ENCODE data around the gene ZNHIT2. TPM values are rescaled to one million over a fixed set of nuclear protein-coding genes. Genes with fewer than 3 reads are reported as not detected.

ZNHIT2 gene
- polyA plus RNA-seq, 6 donors from 2014 or later: 6.3 to 16.5 (median 14.1) TPM

- Mint-ChIP-seq H3K9me3 (no peaks in the 10 kb centered on the region), H3K4me3 (peak overlapping the region; percentile 91 to 100 (median 99)), H3K27me3 (no peaks in the 10 kb centered on the region), H3K27ac (peak overlapping the region; percentile 97 to 100 (median 99)), H3K36me3 (peaks cover 6 to 27% of the 10 kb centered on the region in 2 donors), H3K4me1 (peaks cover 54 to 74% (median 64%) of the 10 kb centered on the region in 3 donors)
- DNase-seq: no peak
- ATAC-seq (ENCODE audit: low read depth in 2 of 2): no peak
Observed at GRCh38 chr11:65131895-65132237, 14.4 kb upstream of the ZNHIT2 start.

- no peaks in the 10 kb centered on the region for H3K27me3 Mint-ChIP-seq
- peak overlapping the region; percentile 91 to 100 (median 99) for H3K4me3 Mint-ChIP-seq
- peaks cover 50 to 75% (median 61%) of the 10 kb centered on the region in 3 donors for H3K4me1 Mint-ChIP-seq
- no peak for ATAC-seq (ENCODE audit: low read depth in 2 of 2)
- peaks cover 6 to 27% of the 10 kb centered on the region in 2 donors for H3K36me3 Mint-ChIP-seq
- DNase-seq: no peak
- H3K9me3 Mint-ChIP-seq: no peaks in the 10 kb centered on the region
- H3K27ac Mint-ChIP-seq: peak overlapping the region in 4 of 6 donors; percentile 95 to 100 (median 98)
Observed at GRCh38 chr11:65131417-65131776, 13.9 kb upstream of the ZNHIT2 start.

GRCh38 chr11:65130631-65131416 lies 13.3 kb upstream of the ZNHIT2 start:
- no peak for DNase-seq
- Mint-ChIP-seq H3K27me3 (no peaks in the 10 kb centered on the region), H3K9me3 (no peaks in the 10 kb centered on the region), H3K4me1 (peaks cover 45 to 71% (median 55%) of the 10 kb centered on the region in 3 donors), H3K4me3 (peak overlapping the region; percentile 91 to 100 (median 99)), H3K27ac (peak overlapping the region in 5 of 6 donors; percentile 66 to 100 (median 95)), H3K36me3 (peaks cover 6 to 27% of the 10 kb centered on the region in 2 donors)
- no peak for ATAC-seq (ENCODE audit: low read depth in 2 of 2)

- Mint-ChIP-seq H3K4me1 (peaks cover 40 to 61% (median 47%) of the 10 kb centered on the region in 3 donors), H3K9me3 (no peaks in the 10 kb centered on the region), H3K27ac (peak overlapping the region in 5 of 6 donors; percentile 60 to 97 (median 90)), H3K4me3 (peak overlapping the region; percentile 62 to 97 (median 82)), H3K27me3 (no peaks in the 10 kb centered on the region), H3K36me3 (peaks cover 6 to 27% of the 10 kb centered on the region in 2 donors)
- ATAC-seq (ENCODE audit: low read depth in 2 of 2) (peak; percentile 15 to 19), DNase-seq (peak; percentile 44)
Observed at GRCh38 chr11:65129649-65130441, 12.3 kb upstream of the ZNHIT2 start.

- no peak for ATAC-seq (ENCODE audit: low read depth in 2 of 2)
- peak overlapping the region in 1 of 6 donors; percentile 90 for H3K27ac Mint-ChIP-seq
- DNase-seq: no peak
- H3K4me1 Mint-ChIP-seq: peaks cover 39 to 59% (median 57%) of the 10 kb centered on the region in 3 donors
- H3K9me3 Mint-ChIP-seq: no peaks in the 10 kb centered on the region
- H3K36me3 Mint-ChIP-seq: peaks cover 6 to 16% of the 10 kb centered on the region in 2 donors
- no peaks in the 10 kb centered on the region for H3K27me3 Mint-ChIP-seq
- H3K4me3 Mint-ChIP-seq: peak overlapping the region in 1 of 8 donors; percentile 15
Observed at GRCh38 chr11:65128182-65129145, 11.0 kb upstream of the ZNHIT2 start.

GRCh38 chr11:65127473-65128181 lies 10.1 kb upstream of the ZNHIT2 start:
- Mint-ChIP-seq H3K27ac (no peak overlapping the region), H3K4me3 (peak overlapping the region in 1 of 8 donors; percentile 21), H3K4me1 (peaks cover 34 to 59% (median 54%) of the 10 kb centered on the region in 3 donors), H3K36me3 (peaks cover 1 to 8% of the 10 kb centered on the region in 2 donors), H3K9me3 (no peaks in the 10 kb centered on the region), H3K27me3 (no peaks in the 10 kb centered on the region)
- DNase-seq (no peak), ATAC-seq (ENCODE audit: low read depth in 2 of 2) (no peak)

- peak overlapping the region in 1 of 6 donors; percentile 95 for H3K27ac Mint-ChIP-seq
- DNase-seq (no peak), ATAC-seq (ENCODE audit: low read depth in 2 of 2) (no peak)
- peak overlapping the region in 2 of 8 donors; percentile 25 to 47 for H3K4me3 Mint-ChIP-seq
- H3K4me1 Mint-ChIP-seq: peaks cover 33 to 59% (median 54%) of the 10 kb centered on the region in 3 donors
- no peaks in the 10 kb centered on the region for H3K27me3 Mint-ChIP-seq
- H3K36me3 Mint-ChIP-seq: peaks cover 0 to 5% of the 10 kb centered on the region in 2 donors
- no peaks in the 10 kb centered on the region for H3K9me3 Mint-ChIP-seq
Observed at GRCh38 chr11:65126624-65127274, 9.2 kb upstream of the ZNHIT2 start.

- Mint-ChIP-seq H3K9me3 (no peaks in the 10 kb centered on the region), H3K4me1 (peaks cover 29 to 59% (median 52%) of the 10 kb centered on the region in 3 donors), H3K36me3 (peaks cover 5 to 12% of the 10 kb centered on the region in 2 donors), H3K27ac (peak overlapping the region in 3 of 6 donors; percentile 24 to 51 (median 26)), H3K4me3 (peak overlapping the region in 2 of 8 donors; percentile 51 to 79), H3K27me3 (no peaks in the 10 kb centered on the region)
- DNase-seq (no peak), ATAC-seq (ENCODE audit: low read depth in 2 of 2) (no peak)
Observed at GRCh38 chr11:65125197-65126056, 7.9 kb upstream of the ZNHIT2 start.

GRCh38 chr11:65124480-65125196 lies 7.1 kb upstream of the ZNHIT2 start:
- DNase-seq: no peak
- no peak for ATAC-seq (ENCODE audit: low read depth in 2 of 2)
- Mint-ChIP-seq H3K4me1 (peaks cover 22 to 59% (median 52%) of the 10 kb centered on the region in 3 donors), H3K27ac (peak overlapping the region in 3 of 6 donors; percentile 9 to 56 (median 50)), H3K4me3 (peak overlapping the region in 5 of 8 donors; percentile 22 to 79 (median 53)), H3K27me3 (no peaks in the 10 kb centered on the region), H3K9me3 (no peaks in the 10 kb centered on the region), H3K36me3 (peaks cover 5 to 12% of the 10 kb centered on the region in 2 donors)

- Mint-ChIP-seq H3K9me3 (no peaks in the 10 kb centered on the region), H3K36me3 (peaks cover 11 to 19% of the 10 kb centered on the region in 2 donors), H3K27ac (peak within 1 kb of the TSS; percentile 98 to 100 (median 99)), H3K4me1 (peaks cover 32 to 72% (median 65%) of the 10 kb centered on the region in 3 donors), H3K27me3 (no peaks in the 10 kb centered on the region), H3K4me3 (peak within 1 kb of the TSS; percentile 93 to 100 (median 100))
- DNase-seq (peak; percentile 98), ATAC-seq (ENCODE audit: low read depth in 2 of 2) (peak; percentile 79)
Observed at GRCh38 chr11:65121865-65122696, 4.6 kb upstream of the ZNHIT2 start, which contains the start of the genes FAU and MRPL49. FAU (minus strand) TSS chr11:65122134; CDS start chr11:65121813, 321 bp downstream. MRPL49 (plus strand) TSS chr11:65122321; CDS start chr11:65122347, 26 bp downstream.

All from naive B cell (primary cell).